ENCODE results near the gene SLC25A48.

DNA sequence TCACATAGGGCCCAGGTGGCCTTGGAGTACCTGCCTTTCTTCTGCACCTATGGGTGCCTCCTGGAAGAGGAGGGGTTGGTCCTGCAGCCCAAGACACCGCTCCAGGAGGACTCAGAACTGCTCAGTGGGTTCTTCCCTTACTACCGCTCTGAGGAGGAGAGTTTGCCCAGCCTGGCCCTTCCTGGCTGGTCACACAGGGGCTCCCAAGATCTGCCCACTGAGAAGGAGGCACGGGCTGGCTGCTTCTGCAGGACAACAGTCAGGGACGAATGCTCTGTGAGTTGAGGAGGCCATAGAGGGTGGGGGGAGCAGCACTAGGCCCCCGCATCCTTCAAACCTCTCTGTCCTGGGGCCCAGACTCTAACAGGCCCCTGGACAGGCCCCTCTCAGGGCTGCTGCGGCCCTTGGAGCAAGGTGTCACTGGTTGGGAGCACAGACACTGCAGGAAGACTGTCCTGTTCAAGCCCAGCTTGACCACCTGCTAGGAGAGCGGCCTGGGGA lies 9.9 kb upstream of the SLC25A48 start:
- TF ChIP-seq, protein P1, sequence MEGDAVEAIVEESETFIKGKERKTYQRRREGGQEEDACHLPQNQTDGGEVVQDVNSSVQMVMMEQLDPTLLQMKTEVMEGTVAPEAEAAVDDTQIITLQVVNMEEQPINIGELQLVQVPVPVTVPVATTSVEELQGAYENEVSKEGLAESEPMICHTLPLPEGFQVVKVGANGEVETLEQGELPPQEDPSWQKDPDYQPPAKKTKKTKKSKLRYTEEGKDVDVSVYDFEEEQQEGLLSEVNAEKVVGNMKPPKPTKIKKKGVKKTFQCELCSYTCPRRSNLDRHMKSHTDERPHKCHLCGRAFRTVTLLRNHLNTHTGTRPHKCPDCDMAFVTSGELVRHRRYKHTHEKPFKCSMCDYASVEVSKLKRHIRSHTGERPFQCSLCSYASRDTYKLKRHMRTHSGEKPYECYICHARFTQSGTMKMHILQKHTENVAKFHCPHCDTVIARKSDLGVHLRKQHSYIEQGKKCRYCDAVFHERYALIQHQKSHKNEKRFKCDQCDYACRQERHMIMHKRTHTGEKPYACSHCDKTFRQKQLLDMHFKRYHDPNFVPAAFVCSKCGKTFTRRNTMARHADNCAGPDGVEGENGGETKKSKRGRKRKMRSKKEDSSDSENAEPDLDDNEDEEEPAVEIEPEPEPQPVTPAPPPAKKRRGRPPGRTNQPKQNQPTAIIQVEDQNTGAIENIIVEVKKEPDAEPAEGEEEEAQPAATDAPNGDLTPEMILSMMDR (IDR thresholded peaks at IDR 0.05) = no peak
- no peak for TF ChIP-seq POLR2A (IDR thresholded peaks at IDR 0.05)

Measured in heart left ventricle (tissue), 13 donors.